A375 (cell line): ENCODE measurements around the gene TENM3. TPM values are rescaled to one million over a fixed set of nuclear protein-coding genes. Genes with fewer than 3 reads are reported as not detected.

Experiments used
- small RNA-seq: library from RNA; depleted of rRNA; stranded (forward); fragments of <200 nt; gene quantifications from one replicate; pipeline ENCODE3, GENCODE V24; 2014
- total RNA-seq: library from RNA; depleted of rRNA; stranded (reverse); fragments of >200 nt; shearing (Covaris generic); gene quantifications from 2 replicates; pipeline ENCODE4 v1.2.3, GENCODE V29; 2014; rRNA removed

The TENM3 gene
- 29.5 and 39.3 TPM in 2 replicates for total RNA-seq

DNA sequence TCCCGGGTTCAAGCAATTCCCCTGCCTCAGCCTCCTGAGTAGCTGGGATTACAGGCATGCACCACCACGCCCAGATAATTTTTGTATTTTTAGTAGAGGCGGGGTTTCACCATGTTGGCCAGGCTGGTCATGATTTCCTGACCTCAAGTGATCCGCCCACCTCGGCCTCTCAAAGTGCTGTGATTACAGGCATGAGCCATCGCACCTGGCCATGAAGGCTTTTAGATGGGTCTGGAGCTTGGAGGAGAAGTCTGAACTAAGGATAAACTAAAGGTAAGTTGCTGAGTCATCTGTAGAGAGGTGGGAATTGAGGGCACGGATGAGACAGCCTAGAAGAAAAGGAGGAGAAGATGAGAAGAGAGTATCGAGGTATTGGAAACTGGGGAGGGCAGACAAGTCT, at the start of gene TENM3:
Gene TENM3, plus strand, starts transcription at position 199 of the 400 bp plus-strand sequence. CDS start 80,619 bp downstream, outside the sequence.

Small RNA genes within 50 kb of the gene (small RNA-seq; reads per million reads assigned to genes)
- not detected for gene RN7SKP67
- gene RNU2-34P, result 3.2 reads per million, percentile 81 among the genes with 10 or more reads in this experiment
